ENCODE results near the gene SORCS2. TPM values are rescaled to one million over a fixed set of nuclear protein-coding genes. Genes with fewer than 3 reads are reported as not detected.

SORCS2 gene
- total RNA-seq, 1 donor from 2014 or later: not detected

DNA sequence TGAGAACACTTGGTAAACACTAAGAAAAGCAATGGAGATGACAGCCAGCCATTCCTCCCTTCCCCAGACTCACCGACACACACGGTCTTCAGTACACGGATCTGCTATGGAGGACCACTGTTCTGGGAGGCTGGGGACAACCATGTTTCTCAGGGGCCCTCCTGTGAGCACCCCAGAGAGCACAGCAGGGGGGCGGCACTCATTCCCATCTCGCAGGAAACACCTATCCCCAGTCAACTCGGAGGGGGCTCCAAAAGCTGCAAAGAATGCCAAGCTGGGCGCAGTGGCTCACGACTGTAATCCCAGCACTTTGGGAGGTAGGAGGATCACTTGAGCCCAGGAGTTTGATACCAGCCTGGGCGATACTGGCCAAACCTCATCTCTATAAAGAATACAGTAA lies 575.2 kb downstream of the SORCS2 start:
- H3K27ac Mint-ChIP-seq: no peak overlapping the region
- TF ChIP-seq, protein P1, sequence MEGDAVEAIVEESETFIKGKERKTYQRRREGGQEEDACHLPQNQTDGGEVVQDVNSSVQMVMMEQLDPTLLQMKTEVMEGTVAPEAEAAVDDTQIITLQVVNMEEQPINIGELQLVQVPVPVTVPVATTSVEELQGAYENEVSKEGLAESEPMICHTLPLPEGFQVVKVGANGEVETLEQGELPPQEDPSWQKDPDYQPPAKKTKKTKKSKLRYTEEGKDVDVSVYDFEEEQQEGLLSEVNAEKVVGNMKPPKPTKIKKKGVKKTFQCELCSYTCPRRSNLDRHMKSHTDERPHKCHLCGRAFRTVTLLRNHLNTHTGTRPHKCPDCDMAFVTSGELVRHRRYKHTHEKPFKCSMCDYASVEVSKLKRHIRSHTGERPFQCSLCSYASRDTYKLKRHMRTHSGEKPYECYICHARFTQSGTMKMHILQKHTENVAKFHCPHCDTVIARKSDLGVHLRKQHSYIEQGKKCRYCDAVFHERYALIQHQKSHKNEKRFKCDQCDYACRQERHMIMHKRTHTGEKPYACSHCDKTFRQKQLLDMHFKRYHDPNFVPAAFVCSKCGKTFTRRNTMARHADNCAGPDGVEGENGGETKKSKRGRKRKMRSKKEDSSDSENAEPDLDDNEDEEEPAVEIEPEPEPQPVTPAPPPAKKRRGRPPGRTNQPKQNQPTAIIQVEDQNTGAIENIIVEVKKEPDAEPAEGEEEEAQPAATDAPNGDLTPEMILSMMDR (IDR thresholded peaks at IDR 0.05): no peak
- ChIA-PET CTCF (interaction anchor here (1.3 kb wide), 1 partner anchor 34 kb away, joined by 4 read pairs; no protein-coding TSS in a partner anchor), POLR2A (no interaction called here)
- H3K4me3 Mint-ChIP-seq: no peak overlapping the region
- H3K4me1 Mint-ChIP-seq: peaks cover 2% of the 10 kb centered on the region
- H3K9me3 Mint-ChIP-seq: no peaks in the 10 kb centered on the region
- intact Hi-C loops (cut with micrococcal nuclease): no loop called here
- DNase-seq (no peak), ATAC-seq (ENCODE audit: low read depth) (no peak)
- peaks cover 3% of the 10 kb centered on the region for H3K27me3 Mint-ChIP-seq
- H3K36me3 Mint-ChIP-seq (ENCODE audit: low read depth): no peaks in the 10 kb centered on the region

DNA sequence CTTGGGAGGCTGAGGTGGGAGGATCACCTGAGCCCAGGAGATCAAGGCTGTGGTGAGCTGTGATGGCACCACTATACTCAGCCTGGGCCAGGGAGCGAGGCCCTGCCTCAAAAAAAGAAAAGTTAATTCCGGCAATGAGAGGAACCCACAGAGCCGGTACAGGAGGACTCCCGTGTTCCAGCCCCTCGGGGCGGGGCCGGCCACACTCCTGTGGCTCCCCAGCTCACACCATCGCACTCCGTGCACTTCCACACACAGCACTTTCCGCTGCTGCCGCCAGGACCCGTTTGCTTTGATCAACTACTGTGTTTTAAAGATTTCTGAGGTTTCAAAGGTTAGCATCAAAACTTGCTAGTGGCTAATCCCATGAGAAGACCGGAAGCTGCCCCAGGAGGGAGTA lies 575.6 kb downstream of the SORCS2 start:
- intact Hi-C loops (cut with micrococcal nuclease): no loop called here
- no peaks in the 10 kb centered on the region for H3K9me3 Mint-ChIP-seq
- no peak overlapping the region for H3K27ac Mint-ChIP-seq
- ATAC-seq (ENCODE audit: low read depth) (no peak), DNase-seq (no peak)
- H3K27me3 Mint-ChIP-seq: peaks cover 3% of the 10 kb centered on the region
- ChIA-PET CTCF (interaction anchor here (1.3 kb wide), 1 partner anchor 34 kb away, joined by 4 read pairs; no protein-coding TSS in a partner anchor), POLR2A (no interaction called here)
- no peaks in the 10 kb centered on the region for H3K36me3 Mint-ChIP-seq (ENCODE audit: low read depth)
- TF ChIP-seq, protein P1 (IDR thresholded peaks at IDR 0.05): no peak
- no peak overlapping the region for H3K4me3 Mint-ChIP-seq
- peaks cover 2% of the 10 kb centered on the region for H3K4me1 Mint-ChIP-seq

DNA sequence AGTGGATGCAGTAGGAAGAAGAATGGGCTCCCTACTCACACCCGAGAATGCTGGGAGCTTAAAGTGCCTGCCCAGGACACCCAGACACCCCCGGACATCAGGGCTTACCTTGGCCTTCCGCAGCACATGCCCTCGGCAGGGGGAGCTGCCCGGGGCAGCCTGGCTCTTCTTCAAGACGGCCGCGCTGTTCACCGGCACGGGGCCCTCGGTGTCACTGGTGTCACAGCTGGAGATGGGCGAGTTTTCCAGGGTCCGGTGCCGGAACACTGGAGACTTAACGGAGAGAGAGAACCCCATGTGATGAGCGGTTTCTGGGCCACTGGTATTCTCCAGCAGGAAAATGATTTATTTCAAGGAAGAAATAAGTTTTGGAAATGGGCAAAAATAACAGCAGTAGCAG lies 576.4 kb downstream of the SORCS2 start:
- intact Hi-C loops (cut with micrococcal nuclease): no loop called here
- H3K9me3 Mint-ChIP-seq: no peaks in the 10 kb centered on the region
- DNase-seq (no peak), ATAC-seq (ENCODE audit: low read depth) (no peak)
- POLR2A ChIA-PET: no interaction called here
- peaks cover 2% of the 10 kb centered on the region for H3K4me1 Mint-ChIP-seq
- H3K4me3 Mint-ChIP-seq: no peak overlapping the region
- CTCF ChIA-PET: no interaction called here
- no peak overlapping the region for H3K27ac Mint-ChIP-seq
- peaks cover 5% of the 10 kb centered on the region for H3K27me3 Mint-ChIP-seq
- no peaks in the 10 kb centered on the region for H3K36me3 Mint-ChIP-seq (ENCODE audit: low read depth)
- TF ChIP-seq, protein P1 (IDR thresholded peaks at IDR 0.05): no peak

DNA sequence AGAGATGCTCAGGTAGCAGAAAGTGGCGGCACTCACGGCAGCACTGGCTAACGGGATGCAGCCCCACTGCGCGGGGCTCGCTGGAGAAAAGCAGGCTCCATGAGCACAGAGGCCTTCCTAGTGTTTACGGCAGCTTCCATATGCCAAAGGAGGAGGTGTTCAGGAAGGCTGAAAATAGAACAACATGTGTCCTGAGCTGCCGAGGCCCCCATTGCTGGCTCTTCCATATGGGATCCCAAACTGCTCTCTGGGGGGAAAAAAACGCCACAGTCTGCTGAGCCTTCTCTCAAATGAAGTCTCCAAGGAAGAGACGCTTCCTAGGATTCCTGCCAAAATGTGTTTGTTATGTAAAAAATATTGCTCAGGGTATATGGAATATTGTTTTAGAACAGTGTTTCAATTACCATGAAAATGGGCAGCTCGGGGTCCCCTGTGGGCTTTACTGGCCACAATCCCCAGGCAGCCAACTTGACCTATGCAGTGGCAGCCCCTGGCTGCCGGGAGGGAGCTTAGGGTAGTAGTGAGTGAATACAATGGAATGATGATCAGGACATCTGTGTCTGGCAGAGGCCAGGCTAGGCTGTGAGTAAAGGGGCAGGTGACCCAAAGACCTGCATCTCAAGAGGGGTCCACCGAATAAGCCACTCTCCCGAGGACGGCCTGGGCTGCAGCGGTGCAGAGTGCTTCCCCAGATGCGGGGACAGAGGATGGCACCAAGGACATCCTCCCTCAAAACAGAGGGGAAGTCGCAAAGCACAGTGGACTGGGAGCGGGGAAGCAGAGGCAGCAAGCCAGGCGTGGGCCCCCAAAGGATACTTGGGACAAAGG lies 577.3 kb downstream of the SORCS2 start:
- Mint-ChIP-seq H3K9me3 (no peaks in the 10 kb centered on the region), H3K4me1 (peaks cover 2% of the 10 kb centered on the region), H3K27me3 (peaks cover 6% of the 10 kb centered on the region), H3K36me3 (ENCODE audit: low read depth) (no peaks in the 10 kb centered on the region), H3K27ac (no peak overlapping the region), H3K4me3 (no peak overlapping the region)
- intact Hi-C loops (cut with micrococcal nuclease): no loop called here
- no peak for ATAC-seq (ENCODE audit: low read depth)
- DNase-seq: no peak
- ChIA-PET CTCF (interaction anchor here (1.6 kb wide), 1 partner anchor 33 kb away, joined by 5 read pairs; no protein-coding TSS in a partner anchor), POLR2A (no interaction called here)
- TF ChIP-seq, protein P1 (IDR thresholded peaks at IDR 0.05): no peak

DNA sequence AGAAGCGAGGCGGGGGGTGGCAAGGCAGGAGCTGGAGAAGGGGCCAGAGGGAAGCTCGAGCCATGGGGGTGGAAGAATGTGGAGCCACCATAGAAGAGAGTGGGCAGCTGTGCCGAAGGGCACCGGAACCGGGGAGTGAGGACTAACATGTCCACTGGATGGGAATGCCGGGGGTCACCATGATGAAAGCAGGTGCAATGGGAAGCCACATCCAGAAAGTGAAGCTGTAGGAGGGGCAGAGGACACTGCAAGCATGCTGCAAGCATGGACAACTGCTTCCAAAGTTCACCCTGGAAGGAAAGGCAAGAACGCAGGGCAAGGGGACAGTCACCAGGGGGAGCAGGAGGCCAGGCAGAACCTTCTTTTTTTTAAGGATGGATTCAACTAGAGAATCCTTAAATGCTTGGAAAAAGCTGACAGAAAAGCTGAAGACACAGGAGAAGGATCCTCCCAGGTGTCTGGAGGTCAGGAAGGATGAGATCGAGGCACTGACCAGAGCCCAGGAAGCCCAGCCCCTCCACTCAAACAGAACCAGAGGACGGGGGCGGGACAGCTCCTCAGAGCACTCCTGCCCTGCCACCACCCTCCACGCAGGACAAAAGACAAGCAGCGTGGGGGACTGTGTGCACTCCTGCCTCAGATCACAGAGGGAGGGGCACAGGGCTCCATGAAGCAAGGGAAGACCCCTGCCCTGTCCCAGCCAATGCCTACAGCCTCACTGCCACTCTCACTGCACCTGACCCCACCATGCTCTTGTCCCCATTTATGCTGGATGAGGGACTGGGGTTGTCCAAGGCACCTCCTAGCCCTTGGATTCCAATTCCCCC lies 578.1 kb downstream of the SORCS2 start:
- Mint-ChIP-seq H3K27me3 (peaks cover 6% of the 10 kb centered on the region), H3K36me3 (ENCODE audit: low read depth) (no peaks in the 10 kb centered on the region), H3K27ac (no peak overlapping the region), H3K4me3 (no peak overlapping the region), H3K9me3 (no peaks in the 10 kb centered on the region), H3K4me1 (peaks cover 2% of the 10 kb centered on the region)
- no peak for ATAC-seq (ENCODE audit: low read depth)
- ChIA-PET POLR2A (no interaction called here), CTCF (interaction anchor here (1.6 kb wide), 1 partner anchor 32 kb away, joined by 5 read pairs; no protein-coding TSS in a partner anchor)
- no peak for DNase-seq
- intact Hi-C loops (cut with micrococcal nuclease): no loop called here
- TF ChIP-seq, protein P1 (IDR thresholded peaks at IDR 0.05): no peak

Measured in activated B cell treated with CpG ODN at 0.5 μM for 24 hours (primary cell).